H9 (cell line): ENCODE data around the gene MLNR. TPM values are rescaled to one million over a fixed set of nuclear protein-coding genes. Genes with fewer than 3 reads are reported as not detected.

Source experiments
- DNase-seq: peaks from one replicate; pipeline ENCODE4 v3.0.0-alpha.2; 2017
- H2AFZ ChIP-seq: one replicate; pipeline ENCODE4 v1.6.1; 2013; ENCODE audit warnings: mild to moderate bottlenecking, low read length, control low read depth, moderate library complexity
- H2AK5ac ChIP-seq: 2 replicates; pipeline ENCODE4 v1.6.1; 2013; ENCODE audit warnings: low read length, control low read depth, mixed read lengths; ENCODE audit not compliant: insufficient read length
- H2BK120ac ChIP-seq: one replicate; pipeline ENCODE4 v1.6.1; 2013; ENCODE audit warnings: low read depth, mild to moderate bottlenecking, low read length, control low read depth, inconsistent platforms; ENCODE audit not compliant: poor library complexity, severe bottlenecking
- H2BK12ac ChIP-seq: 2 replicates; pipeline ENCODE4 v1.6.1; 2013; ENCODE audit warnings: low read length, control low read depth, mixed read lengths, low read depth; ENCODE audit not compliant: insufficient read length
- H2BK15ac ChIP-seq: 2 replicates; pipeline ENCODE4 v1.6.1; 2013; ENCODE audit warnings: low read depth, low read length, control low read depth
- H2BK20ac ChIP-seq: one replicate; pipeline ENCODE4 v1.6.1; 2013; ENCODE audit warnings: low read depth, mild to moderate bottlenecking, low read length, control low read depth, inconsistent platforms; ENCODE audit not compliant: poor library complexity, severe bottlenecking
- H2BK5ac ChIP-seq: 2 replicates; pipeline ENCODE4 v1.6.1; 2013; ENCODE audit warnings: low read length, control low read depth, mixed read lengths; ENCODE audit not compliant: insufficient read length
- H3K14ac ChIP-seq: 2 replicates; pipeline ENCODE4 v1.6.1; 2013; ENCODE audit warnings: low read length, control low read depth; ENCODE audit not compliant: insufficient read depth
- H3K18ac ChIP-seq: 2 replicates; pipeline ENCODE4 v1.6.1; 2013; ENCODE audit warnings: low read depth, mild to moderate bottlenecking, mixed read lengths, low read length, control low read depth; ENCODE audit not compliant: insufficient read length
- H3K23ac ChIP-seq: 2 replicates; pipeline ENCODE4 v1.6.1; 2013; ENCODE audit warnings: low read length, control low read depth, mixed read lengths, low read depth; ENCODE audit not compliant: insufficient read length
- H3K23me2 ChIP-seq: 2 replicates; pipeline ENCODE4 v1.6.1; 2013; ENCODE audit warnings: low read depth, mild to moderate bottlenecking, mixed read lengths, low read length, control low read depth; ENCODE audit not compliant: insufficient read length, poor library complexity, severe bottlenecking
- H3K27ac ChIP-seq: 2 replicates; pipeline ENCODE4 v1.5.1; 2013; ENCODE audit warnings: low read length, control low read depth, mixed read lengths, low read depth; ENCODE audit not compliant: insufficient read length
- H3K27me3 ChIP-seq: 2 replicates; pipeline ENCODE4 v1.6.1; 2013; ENCODE audit warnings: low read length, control low read depth, inconsistent platforms; ENCODE audit not compliant: insufficient read depth
- H3K4ac ChIP-seq: 2 replicates; pipeline ENCODE4 v1.6.1; 2013; ENCODE audit warnings: low read depth, mild to moderate bottlenecking, control low read depth, inconsistent platforms, low read length, moderate library complexity
- H3K4me1 ChIP-seq: 2 replicates; pipeline ENCODE4 v1.6.1; 2013; ENCODE audit warnings: low read length, control low read depth, inconsistent platforms; ENCODE audit not compliant: insufficient read depth
- H3K4me2 ChIP-seq: 2 replicates; pipeline ENCODE4 v1.6.1; 2013; ENCODE audit warnings: low read length, control low read depth, mixed read lengths; ENCODE audit not compliant: insufficient read length, insufficient read depth
- H3K56ac ChIP-seq: 2 replicates; pipeline ENCODE4 v1.6.1; 2013; ENCODE audit warnings: low read depth, mild to moderate bottlenecking, mixed read lengths, low read length, control low read depth; ENCODE audit not compliant: insufficient read length
- H3K79me1 ChIP-seq: 2 replicates; pipeline ENCODE4 v1.6.1; 2013; ENCODE audit warnings: low read depth, mild to moderate bottlenecking, moderate library complexity, low read length, control low read depth, inconsistent platforms; ENCODE audit not compliant: insufficient read depth, poor library complexity, severe bottlenecking
- H3K79me2 ChIP-seq: 2 replicates; pipeline ENCODE4 v1.6.1; 2013; ENCODE audit warnings: low read length, control low read depth, inconsistent platforms; ENCODE audit not compliant: insufficient read depth
- H3K9ac ChIP-seq: 2 replicates; pipeline ENCODE4 v1.6.1; 2013; ENCODE audit warnings: low read length, control low read depth, mixed read lengths; ENCODE audit not compliant: insufficient read length; ENCODE audit errors: extremely low read depth
- H3K9me3 ChIP-seq: one replicate; pipeline ENCODE4 v1.6.1; 2013; ENCODE audit warnings: low read depth, low read length, inconsistent platforms; ENCODE audit not compliant: control insufficient read depth
- H3T11ph ChIP-seq: one replicate; pipeline ENCODE4 v1.6.1; 2013; ENCODE audit warnings: mild to moderate bottlenecking, low read length, control low read depth, inconsistent platforms
- H4K20me1 ChIP-seq: one replicate; pipeline ENCODE4 v1.6.1; 2013; ENCODE audit not compliant: control insufficient read depth, insufficient read length, insufficient read depth
- H4K5ac ChIP-seq: 2 replicates; pipeline ENCODE4 v1.6.1; 2013; ENCODE audit warnings: low read depth, mild to moderate bottlenecking, mixed read lengths, low read length, control low read depth; ENCODE audit not compliant: insufficient read length
- H4K8ac ChIP-seq: replicated peaks from 2 replicates; pipeline ENCODE4 v1.6.1; 2013; ENCODE audit warnings: low read length, control low read depth, mixed read lengths, low read depth; ENCODE audit not compliant: insufficient read length
- H4K91ac ChIP-seq: 2 replicates; pipeline ENCODE4 v1.6.1; 2013; ENCODE audit warnings: low read depth, mild to moderate bottlenecking, moderate library complexity, mixed read lengths, low read length, control low read depth; ENCODE audit not compliant: insufficient read length
- H3K27ac Mint-ChIP-seq, 3 experiments: 2 replicates in 2 of 3; 3 replicates in 1 of 3; pipeline ENCODE4 v1.8.0; 2020 to 2021; ENCODE audit warnings: mixed read lengths in 3 of 3, mild to moderate bottlenecking in 1 of 3, moderate library complexity in 1 of 3
- H3K27me3 Mint-ChIP-seq: 2 replicates; pipeline ENCODE4 v1.8.0; 2021; ENCODE audit warnings: low read depth, mild to moderate bottlenecking, moderate library complexity, mixed read lengths
- H3K36me3 Mint-ChIP-seq, 3 experiments: 2 replicates in 2 of 3; 3 replicates in 1 of 3; pipeline ENCODE4 v1.8.0; 2020 to 2021; ENCODE audit warnings: low read depth in 3 of 3, mixed read lengths in 3 of 3; ENCODE audit not compliant: insufficient read depth in 1 of 3
- H3K4me1 Mint-ChIP-seq, 2 experiments: 2 replicates each; pipeline ENCODE4 v1.8.0; 2020; ENCODE audit warnings: mixed read lengths in 2 of 2
- H3K4me3 Mint-ChIP-seq, 2 experiments: 2 replicates in 1 of 2; 3 replicates in 1 of 2; pipeline ENCODE4 v1.8.0; 2020 to 2021; ENCODE audit warnings: mild to moderate bottlenecking in 2 of 2, mixed read lengths in 2 of 2, moderate library complexity in 1 of 2
- H3K9me3 Mint-ChIP-seq, 2 experiments: 2 replicates in 1 of 2; 3 replicates in 1 of 2; pipeline ENCODE4 v1.8.0; 2020; ENCODE audit warnings: mild to moderate bottlenecking in 2 of 2, mixed read lengths in 2 of 2, moderate library complexity in 1 of 2
- CTCF ChIP-seq: fragments of 200-600 bp; sonication (generic); conservative IDR thresholded peaks from 3 replicates; pipeline ENCODE4 v1.8.0; 2021; ENCODE audit warnings: antibody characterized with exemption, mild to moderate bottlenecking
- WGBS: extraction: QIAGEN DNeasy Blood & Tissue Kit; methylation state at CpG from one replicate; pipeline ENCODE4 v1.1.7; 2013; ENCODE audit warnings: missing lambda C conversion rate, low lambda C conversion rate, mixed read lengths; ENCODE audit not compliant: insufficient read length; ENCODE audit errors: extremely low coverage; 5-methylcytosine and 5-hydroxymethylcytosine counted together
- long read RNA-seq: library from polyadenylated mRNA; unstranded; transcript quantifications from one replicate; pipeline ENCODE4 v2.0.0, GENCODE V29; 2020
- total RNA-seq: library from RNA; stranded (reverse); gene quantifications from 2 replicates; pipeline ENCODE4 v1.2.1, GENCODE V29; 2021

Gene MLNR
- not detected in 2 replicates for total RNA-seq
- long read RNA-seq = 0 reads

- H3K27me3 ChIP-seq = peaks cover 67% of the 10 kb centered on the region
Observed at GRCh38 chr13:49220036-49220855, at the start of gene MLNR. Gene MLNR (plus strand): TSS chr13:49220338. CDS start chr13:49220338, 0 bp downstream.

More at GRCh38 chr13:49220036-49220855, at the start of gene MLNR:
- H2BK12ac ChIP-seq = no peak within 1 kb of the TSS
- no peak within 1 kb of the TSS for H4K8ac ChIP-seq
- no peaks in the 10 kb centered on the region for H3K79me1 ChIP-seq
- H2AFZ ChIP-seq = no peak within 1 kb of the TSS
- no peak within 1 kb of the TSS for H4K5ac ChIP-seq
- H3K27ac ChIP-seq = no peak within 1 kb of the TSS
- no peak within 1 kb of the TSS for H3K18ac ChIP-seq
- H3K23me2 ChIP-seq = peaks cover 13% of the 10 kb centered on the region
- Mint-ChIP-seq H3K9me3 (peaks cover 0 to 5% of the 10 kb centered on the region in 2 experiments; a peak in 2 of 5 replicates), H3K36me3 (peaks cover 0 to 5% (median 0%) of the 10 kb centered on the region in 3 experiments; a peak in 3 of 7 replicates), H3K4me3 (peak within 1 kb of the TSS; percentile 53 to 79), H3K27ac (no peak within 1 kb of the TSS), H3K27me3 (peaks cover 92% of the 10 kb centered on the region), H3K4me1 (peaks cover 20 to 28% of the 10 kb centered on the region in 2 experiments)
- no peak within 1 kb of the TSS for H3T11ph ChIP-seq
- no peak within 1 kb of the TSS for H2AK5ac ChIP-seq
- no peaks in the 10 kb centered on the region; the same call in 1 of the 2 replicates for H3K4me1 ChIP-seq
- H3K4me2 ChIP-seq = peak within 1 kb of the TSS; percentile 51
- no peak within 1 kb of the TSS for H2BK120ac ChIP-seq
- H3K4ac ChIP-seq = no peak within 1 kb of the TSS
- DNase-seq = peak; percentile 76
- H3K14ac ChIP-seq = no peak within 1 kb of the TSS
- H2BK5ac ChIP-seq = no peak within 1 kb of the TSS
- no peaks in the 10 kb centered on the region for H3K79me2 ChIP-seq
- H3K9ac ChIP-seq = no peak within 1 kb of the TSS
- no CpG with 5 or more reads among the region's 111 CpGs for WGBS
- peak; percentile 54 for TF ChIP-seq CTCF
- H3K23ac ChIP-seq = no peak within 1 kb of the TSS
- H2BK20ac ChIP-seq = no peak within 1 kb of the TSS
- no peak within 1 kb of the TSS for H2BK15ac ChIP-seq
- no peaks in the 10 kb centered on the region for H3K9me3 ChIP-seq
- no peak within 1 kb of the TSS for H3K56ac ChIP-seq
- H4K91ac ChIP-seq = no peak within 1 kb of the TSS
- no peaks in the 10 kb centered on the region for H4K20me1 ChIP-seq
